GM23338 (cell line): ENCODE results near the gene FBXL14. TPM values are rescaled to one million over a fixed set of nuclear protein-coding genes. Genes with fewer than 3 reads are reported as not detected.

Experiments
- ATAC-seq: fragments of 200-7000 bp; cut with Tn5 transposase; 3 replicates; pipeline ENCODE4 v1.9.1; 2020
- DNase-seq: peaks from one replicate; pipeline ENCODE4 v3.0.0-alpha.2; 2015; ENCODE audit warnings: low spot score
- H2AFZ ChIP-seq: fragments of 200-600 bp; sonication (generic); 2 replicates; pipeline ENCODE4 v1.8.0; 2016; ENCODE audit warnings: antibody characterized with exemption, mild to moderate bottlenecking, moderate library complexity
- H3F3A ChIP-seq: fragments of 200-600 bp; sonication (generic); replicated peaks from 2 replicates; pipeline ENCODE4 v1.8.0; 2017; ENCODE audit warnings: antibody characterized with exemption, mixed run types, low read depth
- H3K27ac ChIP-seq: fragments of 200-600 bp; sonication (generic); 2 replicates; pipeline ENCODE4 v1.6.1; 2016; ENCODE audit warnings: low read depth
- H3K27me3 ChIP-seq: fragments of 200-600 bp; sonication (generic); 2 replicates; pipeline ENCODE4 v1.8.0; 2016; ENCODE audit warnings: mild to moderate bottlenecking, mixed run types, moderate library complexity; ENCODE audit not compliant: insufficient read depth
- H3K36me3 ChIP-seq: fragments of 200-600 bp; sonication (generic); 2 replicates; pipeline ENCODE4 v1.8.0; 2016; ENCODE audit warnings: mild to moderate bottlenecking; ENCODE audit not compliant: insufficient read depth
- H3K4me1 ChIP-seq: fragments of 200-600 bp; sonication (generic); 2 replicates; pipeline ENCODE4 v1.8.0; 2016; ENCODE audit warnings: mild to moderate bottlenecking, moderate library complexity; ENCODE audit not compliant: insufficient read depth
- H3K4me2 ChIP-seq: fragments of 200-600 bp; sonication (generic); 2 replicates; pipeline ENCODE4 v1.7.1; 2017; ENCODE audit warnings: mixed run types
- H3K4me3 ChIP-seq: fragments of 200-600 bp; sonication (generic); 2 replicates; pipeline ENCODE4 v1.6.1; 2016; ENCODE audit warnings: mixed run types
- H3K79me2 ChIP-seq: fragments of 200-600 bp; sonication (generic); replicated peaks from 2 replicates; pipeline ENCODE4 v1.8.0; 2017; ENCODE audit warnings: mild to moderate bottlenecking; ENCODE audit not compliant: insufficient read depth
- H3K9me2 ChIP-seq: fragments of 200-600 bp; sonication (generic); 2 replicates; pipeline ENCODE4 v1.8.0; 2017; ENCODE audit not compliant: insufficient read depth
- H4K20me1 ChIP-seq: fragments of 200-600 bp; sonication (generic); replicated peaks from 2 replicates; pipeline ENCODE4 v1.8.0; 2017; ENCODE audit warnings: mild to moderate bottlenecking; ENCODE audit not compliant: insufficient read depth
- H3K27ac Mint-ChIP-seq: 2 replicates; pipeline ENCODE4 v1.8.0; 2020; ENCODE audit warnings: inconsistent platforms, mild to moderate bottlenecking, moderate library complexity, mixed read lengths
- H3K27me3 Mint-ChIP-seq: 3 replicates; pipeline ENCODE4 v1.8.0; 2022; ENCODE audit warnings: low read depth, mild to moderate bottlenecking, moderate library complexity, mixed read lengths, inconsistent platforms; ENCODE audit not compliant: insufficient read depth, poor library complexity
- H3K36me3 Mint-ChIP-seq: 3 replicates; pipeline ENCODE4 v1.8.0; 2021; ENCODE audit warnings: low read depth, mild to moderate bottlenecking, inconsistent platforms, moderate library complexity, mixed read lengths
- H3K4me1 Mint-ChIP-seq: 3 replicates; pipeline ENCODE4 v1.8.0; 2020; ENCODE audit warnings: mild to moderate bottlenecking, inconsistent platforms, mixed read lengths
- H3K4me3 Mint-ChIP-seq: 3 replicates; pipeline ENCODE4 v1.8.0; 2021; ENCODE audit warnings: moderate library complexity, mild to moderate bottlenecking, inconsistent platforms, mixed read lengths
- H3K9me3 Mint-ChIP-seq: 3 replicates; pipeline ENCODE4 v1.8.0; 2020; ENCODE audit warnings: moderate library complexity, mild to moderate bottlenecking, inconsistent platforms, mixed read lengths
- CREB1 ChIP-seq: fragments of 250-450 bp; sonication (Bioruptor Pico); IDR thresholded peaks from 2 replicates; pipeline ENCODE4 v1.5.0; 2020; ENCODE audit warnings: low read depth, mild to moderate bottlenecking, moderate library complexity
- CTCF ChIP-seq, 2 experiments: fragments of 200-600 bp in 1 of 2; sonication (generic) in 1 of 2; conservative IDR thresholded peaks; 2 replicates each; pipeline versions ENCODE4 v1.5.1 to v1.6.1; 2016 to 2017; ENCODE audit warnings: antibody characterized with exemption in 2 of 2, low read depth in 2 of 2, mild to moderate bottlenecking in 2 of 2, moderate library complexity in 1 of 2
- ETS1 ChIP-seq: IDR thresholded peaks from 2 replicates; pipeline ENCODE4 v1.6.1; 2016; ENCODE audit warnings: antibody characterized with exemption
- EZH2 ChIP-seq: fragments of 200-600 bp; sonication (generic); IDR thresholded peaks from one replicate; pipeline ENCODE4 v1.8.0; 2017; ENCODE audit warnings: antibody characterized with exemption, mild to moderate bottlenecking, low read depth; ENCODE audit not compliant: unreplicated experiment
- EZH2phosphoT487 ChIP-seq: fragments of 200-600 bp; sonication (generic); IDR thresholded peaks from one replicate; pipeline ENCODE4 v1.8.1; 2018; ENCODE audit warnings: antibody characterized with exemption; ENCODE audit not compliant: unreplicated experiment
- JUNB ChIP-seq: IDR thresholded peaks from one replicate; pipeline ENCODE4 v1.6.1; 2016; ENCODE audit warnings: antibody characterized with exemption; ENCODE audit not compliant: unreplicated experiment
- NANOG ChIP-seq: IDR thresholded peaks from 2 replicates; pipeline ENCODE4 v1.6.1; 2016; ENCODE audit warnings: antibody characterized with exemption, borderline replicate concordance
- POLR2AphosphoS5 ChIP-seq: IDR thresholded peaks from 2 replicates; pipeline ENCODE4 v1.6.1; 2016; ENCODE audit warnings: antibody characterized with exemption, low read depth
- REST ChIP-seq: IDR thresholded peaks from one replicate; pipeline ENCODE4 v1.6.1; 2018; ENCODE audit warnings: antibody characterized with exemption; ENCODE audit not compliant: unreplicated experiment
- STAT1 ChIP-seq: IDR thresholded peaks from one replicate; pipeline ENCODE4 v1.6.1; 2016; ENCODE audit warnings: antibody characterized with exemption; ENCODE audit not compliant: unreplicated experiment
- ZNF114 ChIP-seq: fragments of 250-450 bp; sonication (Bioruptor Pico); IDR thresholded peaks from 2 replicates; pipeline ENCODE4 v1.5.0; 2020; ENCODE audit warnings: mild to moderate bottlenecking, moderate library complexity
- ZNF331 ChIP-seq: fragments of 250-450 bp; sonication (Bioruptor Pico); IDR thresholded peaks from 2 replicates; pipeline ENCODE4 v1.5.0; 2020; ENCODE audit warnings: low read depth, mild to moderate bottlenecking, moderate library complexity
- ZNF462 ChIP-seq: fragments of 250-450 bp; sonication (Bioruptor Pico); IDR thresholded peaks from 2 replicates; pipeline ENCODE4 v1.5.0; 2020; ENCODE audit warnings: mild to moderate bottlenecking, moderate library complexity
- polyA plus RNA-seq: library from polyadenylated mRNA; unstranded; fragments of >200 nt; fragmentation: Nextera tagmentation; extraction: Ambion mirVana; gene quantifications from 2 replicates; pipeline ENCODE4 v1.2.1, GENCODE V29; 2016
- total RNA-seq: library from RNA; depleted of rRNA; stranded (reverse); fragments of >200 nt; shearing (Covaris generic); gene quantifications from 2 replicates; pipeline ENCODE4 v1.2.3, GENCODE V29; 2014

FBXL14 gene
- total and polyA plus RNA-seq, 2 experiments from 2014 or later, result 0.74 to 9.4 TPM

- H3K27me3 ChIP-seq, result peaks cover 34% of the 10 kb centered on the region
- Mint-ChIP-seq H3K9me3 (no peaks in the 10 kb centered on the region), H3K4me1 (peaks cover 9% of the 10 kb centered on the region), H3K27me3 (peaks cover 28% of the 10 kb centered on the region), H3K4me3 (no peak overlapping the region), H3K27ac (no peak overlapping the region), H3K36me3 (no peaks in the 10 kb centered on the region)
- ATAC-seq, result no peak
- H3K9me2 ChIP-seq, result no peaks in the 10 kb centered on the region
- H3K4me1 ChIP-seq, result peaks cover 11% of the 10 kb centered on the region
- H4K20me1 ChIP-seq, result no peaks in the 10 kb centered on the region; the same call in 1 of the 2 replicates
- no peak overlapping the region for H3K4me2 ChIP-seq
- TF ChIP-seq STAT1 (no peak), NANOG (no peak), ZNF331 (no peak), REST (no peak), ZNF114 (CRISPR knock-in tag) (no peak), ETS1 (no peak), CTCF (conservative IDR thresholded peaks at IDR 0.05; ENCODE audit: low read depth in 2 of 2) (no peak), JUNB (no peak), ZNF462 (no peak), POLR2AphosphoS5 (no peak), CREB1 (CRISPR knock-in tag) (no peak), EZH2 (no peak), EZH2phosphoT487 (no peak)
- H3F3A ChIP-seq, result no peaks in the 10 kb centered on the region; the same call in 1 of the 2 replicates
- no peaks in the 10 kb centered on the region for H3K36me3 ChIP-seq
- no peak overlapping the region for H3K4me3 ChIP-seq
- H3K27ac ChIP-seq, result no peak overlapping the region
- DNase-seq, result no peak
- H3K79me2 ChIP-seq, result no peaks in the 10 kb centered on the region
- H2AFZ ChIP-seq, result no peak overlapping the region
These were observed 13.7 kb upstream of the FBXL14 start for GRCh38 chr12:1607940-1608712.
